ENCODE data around the gene CAPZA2. TPM values are rescaled to one million over a fixed set of nuclear protein-coding genes. Genes with fewer than 3 reads are reported as not detected.
A peak's percentile ranks its signal among the peaks of the same experiment; 100 is the strongest.

Gene CAPZA2
- total and polyA plus RNA-seq, 9 of the 15 experiments (the other 6 are each of a cell fraction or from before 2014, with no cell fraction given): 67.0 to 524 (median 176) TPM

DNA sequence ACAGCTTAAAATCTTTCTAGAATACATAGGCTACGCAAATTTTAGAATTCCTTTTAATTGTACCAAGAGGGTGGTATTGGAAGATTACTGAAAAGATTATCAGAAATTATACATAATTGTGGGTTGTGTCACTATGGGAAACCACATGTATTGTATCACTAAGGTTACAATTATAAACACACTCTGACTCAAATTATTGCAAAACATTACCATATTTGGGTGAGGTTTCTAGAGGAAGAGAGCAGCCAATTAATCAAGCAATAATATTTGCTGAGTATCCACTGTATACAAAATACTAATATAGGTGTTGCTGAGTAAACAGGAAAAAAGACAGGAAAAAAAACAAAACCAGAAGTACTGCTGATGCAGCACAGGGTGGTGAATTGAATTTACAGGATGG, 3.1 kb upstream of the CAPZA2 start (continued):
- TF ChIP-seq ZNF512 (tag; IDR thresholded peaks at IDR 0.05) (no peak; the same call in 1 of the 2 replicates), CXXC5 (CRISPR knock-in tag; IDR thresholded peaks at IDR 0.05) (no peak), TEAD4 (IDR thresholded peaks at IDR 0.05; ENCODE audit: low read length) (no peak), TEAD4 (CRISPR knock-in tag; IDR thresholded peaks at IDR 0.05; ENCODE audit: borderline replicate concordance) (no peak), CTBP1 (IDR thresholded peaks at IDR 0.05; ENCODE audit: borderline replicate concordance) (no peak), USF2 (CRISPR knock-in tag; IDR thresholded peaks at IDR 0.05) (no peak), KDM2B (CRISPR knock-in tag; IDR thresholded peaks at IDR 0.05) (no peak), ZFP30 (CRISPR knock-in tag; IDR thresholded peaks at IDR 0.05; ENCODE audit: borderline replicate concordance) (no peak), ELK1 (CRISPR knock-in tag; IDR thresholded peaks at IDR 0.05) (no peak), MAFG (tag; conservative IDR thresholded peaks at IDR 0.05) (peak; percentile 34; the same call in 1 of the 2 replicates), ZNF174 (CRISPR knock-in tag; IDR thresholded peaks at IDR 0.05) (no peak), SOX6 (IDR thresholded peaks at IDR 0.05) (0 out of 2 replicates have a peak, but pooled peaks have one; percentile 8), CEBPB (tag; IDR thresholded peaks at IDR 0.05) (peak; percentile 65; the same call in 1 of the 2 replicates), ZNF717 (CRISPR knock-in tag; IDR thresholded peaks at IDR 0.05) (no peak), ZSCAN32 (CRISPR knock-in tag; IDR thresholded peaks at IDR 0.05) (no peak), RFX1 (IDR thresholded peaks at IDR 0.05) (peak; percentile 63), ASH1L (IDR thresholded peaks at IDR 0.05; ENCODE audit: borderline replicate concordance, low read depth, partially characterized antibody) (no peak), KLF16 (IDR thresholded peaks at IDR 0.05) (no peak), CEBPG (CRISPR knock-in tag; IDR thresholded peaks at IDR 0.05) (no peak), CEBPG (tag; conservative IDR thresholded peaks at IDR 0.05 in 1 of 2, IDR thresholded peaks at IDR 0.05 in 1 of 2) (peak in 1 of 2 experiments; percentile 79; a peak in 2 of 4 replicates), ZNF280B (CRISPR knock-in tag; IDR thresholded peaks at IDR 0.05) (no peak), FOSL1 (tag; conservative IDR thresholded peaks at IDR 0.05) (peak; percentile 70)
- TF ChIP-seq, protein P1, sequence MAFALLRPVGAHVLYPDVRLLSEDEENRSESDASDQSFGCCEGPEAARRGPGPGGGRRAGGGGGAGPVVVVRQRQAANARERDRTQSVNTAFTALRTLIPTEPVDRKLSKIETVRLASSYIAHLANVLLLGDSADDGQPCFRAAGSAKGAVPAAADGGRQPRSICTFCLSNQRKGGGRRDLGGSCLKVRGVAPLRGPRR (CRISPR knock-in tag; IDR thresholded peaks at IDR 0.05): no peak
- TF ChIP-seq, protein P2, sequence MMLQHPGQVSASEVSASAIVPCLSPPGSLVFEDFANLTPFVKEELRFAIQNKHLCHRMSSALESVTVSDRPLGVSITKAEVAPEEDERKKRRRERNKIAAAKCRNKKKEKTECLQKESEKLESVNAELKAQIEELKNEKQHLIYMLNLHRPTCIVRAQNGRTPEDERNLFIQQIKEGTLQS (IDR thresholded peaks at IDR 0.05): 0 out of 2 replicates have a peak, but pooled peaks have one; percentile 13
- TF ChIP-seq, protein P2 (CRISPR knock-in tag; conservative IDR thresholded peaks at IDR 0.05): no peak

Data from K562 (cell line).